ENCODE results near the gene EP400. TPM values are rescaled to one million over a fixed set of nuclear protein-coding genes. Genes with fewer than 3 reads are reported as not detected.

The EP400 gene
- total and polyA plus RNA-seq, 7 donors, result 8.0 to 24.5 (median 18.4) TPM

GRCh38 chr12:131918311-131919050 lies 31.3 kb upstream of the EP400 start:
- Histone ChIP-seq H3K27ac (no peak overlapping the region), H3K27me3 (ENCODE audit: insufficient read depth in 3 of 3, low read length in 2 of 3) (no peaks in the 10 kb centered on the region), H3K4me3 (no peak overlapping the region), H3K36me3 (ENCODE audit: insufficient read depth in 1 of 2, low read depth in 1 of 2) (peaks cover 0 to 83% of the 10 kb centered on the region in 2 donors), H3K4me1 (no peaks in the 10 kb centered on the region), H3K9me3 (no peaks in the 10 kb centered on the region)
- TF ChIP-seq, protein P1, sequence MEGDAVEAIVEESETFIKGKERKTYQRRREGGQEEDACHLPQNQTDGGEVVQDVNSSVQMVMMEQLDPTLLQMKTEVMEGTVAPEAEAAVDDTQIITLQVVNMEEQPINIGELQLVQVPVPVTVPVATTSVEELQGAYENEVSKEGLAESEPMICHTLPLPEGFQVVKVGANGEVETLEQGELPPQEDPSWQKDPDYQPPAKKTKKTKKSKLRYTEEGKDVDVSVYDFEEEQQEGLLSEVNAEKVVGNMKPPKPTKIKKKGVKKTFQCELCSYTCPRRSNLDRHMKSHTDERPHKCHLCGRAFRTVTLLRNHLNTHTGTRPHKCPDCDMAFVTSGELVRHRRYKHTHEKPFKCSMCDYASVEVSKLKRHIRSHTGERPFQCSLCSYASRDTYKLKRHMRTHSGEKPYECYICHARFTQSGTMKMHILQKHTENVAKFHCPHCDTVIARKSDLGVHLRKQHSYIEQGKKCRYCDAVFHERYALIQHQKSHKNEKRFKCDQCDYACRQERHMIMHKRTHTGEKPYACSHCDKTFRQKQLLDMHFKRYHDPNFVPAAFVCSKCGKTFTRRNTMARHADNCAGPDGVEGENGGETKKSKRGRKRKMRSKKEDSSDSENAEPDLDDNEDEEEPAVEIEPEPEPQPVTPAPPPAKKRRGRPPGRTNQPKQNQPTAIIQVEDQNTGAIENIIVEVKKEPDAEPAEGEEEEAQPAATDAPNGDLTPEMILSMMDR (IDR thresholded peaks at IDR 0.05), result no peak
- intact Hi-C loops (cut with DNase I), result no loop called here
- WGBS, 3 donors, result 86 to 90% (median 89%) methylated on average over 16 to 20 of the region's 20 CpGs
- peak in 1 of 2 donors; percentile 8 for DNase-seq
- peak in 2 of 4 donors; percentile 22 to 32 for ATAC-seq

- DNase-seq (no peak), ATAC-seq (no peak)
- intact Hi-C loops (cut with DNase I), result no loop called here
- H3K4me3 ChIP-seq, result no peak overlapping the region
- TF ChIP-seq, protein P1 (IDR thresholded peaks at IDR 0.05), result no peak
- H3K27ac ChIP-seq, result no peak overlapping the region
- no peaks in the 10 kb centered on the region for H3K27me3 ChIP-seq (ENCODE audit: insufficient read depth in 3 of 3, low read length in 2 of 3)
- H3K9me3 ChIP-seq, result no peaks in the 10 kb centered on the region
- H3K36me3 ChIP-seq (ENCODE audit: insufficient read depth in 1 of 2, low read depth in 1 of 2), result peaks cover 0 to 78% of the 10 kb centered on the region in 2 donors
- 87 to 91% (median 91%) methylated on average over 17 to 19 of the region's 19 CpGs for WGBS, 3 donors
- H3K4me1 ChIP-seq, result no peaks in the 10 kb centered on the region
Measured at GRCh38 chr12:131919051-131919347, 30.7 kb upstream of the EP400 start.

DNA sequence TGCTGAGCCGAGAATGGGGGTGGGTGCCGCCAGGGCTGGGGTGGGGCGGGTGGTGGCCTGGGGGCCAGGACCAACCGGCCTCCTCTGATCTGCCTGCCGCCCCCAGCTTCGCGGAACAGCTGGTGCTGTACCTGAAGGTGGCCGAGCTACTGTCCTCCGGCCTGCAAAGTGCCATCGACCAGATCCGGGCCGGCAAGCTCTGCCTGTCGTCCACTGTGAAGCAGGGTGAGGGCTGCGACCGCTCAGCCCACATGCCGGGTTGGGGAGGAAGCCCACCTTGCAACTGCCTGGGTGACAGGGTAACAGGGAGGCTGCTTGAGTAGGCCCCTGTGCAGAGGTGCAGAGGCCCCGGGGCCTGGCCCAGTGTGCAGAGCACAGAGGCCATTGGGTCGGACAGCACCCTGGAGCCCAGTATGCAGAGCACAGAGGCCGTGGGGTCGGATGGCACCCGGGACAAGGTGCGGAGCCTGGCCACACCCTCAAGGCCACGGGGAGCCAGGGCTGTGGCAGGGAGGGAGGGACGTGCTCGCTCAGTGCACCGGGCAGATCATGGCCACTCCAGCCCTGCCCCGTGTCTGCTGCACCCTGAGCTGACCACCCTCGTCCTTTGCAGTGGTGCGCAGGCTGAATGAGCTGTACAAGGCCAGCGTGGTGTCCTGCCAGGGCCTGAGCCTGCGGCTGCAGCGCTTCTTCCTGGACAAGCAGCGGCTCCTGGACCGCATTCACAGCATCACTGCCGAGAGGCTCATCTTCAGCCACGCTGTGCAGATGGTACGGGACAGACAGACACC lies 30.2 kb upstream of the EP400 start:
- Histone ChIP-seq H3K36me3 (ENCODE audit: insufficient read depth in 1 of 2, low read depth in 1 of 2) (peaks cover 0 to 72% of the 10 kb centered on the region in 2 donors), H3K9me3 (no peaks in the 10 kb centered on the region), H3K27me3 (ENCODE audit: insufficient read depth in 3 of 3, low read length in 2 of 3) (no peaks in the 10 kb centered on the region), H3K4me1 (peaks cover 4% of the 10 kb centered on the region), H3K27ac (no peak overlapping the region), H3K4me3 (no peak overlapping the region)
- intact Hi-C loops (cut with DNase I), result loop anchor here in 1 of 2 donors (5.0 kb wide), 1 partner anchor 67 kb away; no protein-coding TSS in a partner anchor
- no peak for ATAC-seq
- 84 to 87% (median 86%) methylated on average over 34 to 37 of the region's 37 CpGs for WGBS, 3 donors
- DNase-seq, result peak; percentile 11 to 48
- TF ChIP-seq, protein P1 (IDR thresholded peaks at IDR 0.05), result no peak

DNA sequence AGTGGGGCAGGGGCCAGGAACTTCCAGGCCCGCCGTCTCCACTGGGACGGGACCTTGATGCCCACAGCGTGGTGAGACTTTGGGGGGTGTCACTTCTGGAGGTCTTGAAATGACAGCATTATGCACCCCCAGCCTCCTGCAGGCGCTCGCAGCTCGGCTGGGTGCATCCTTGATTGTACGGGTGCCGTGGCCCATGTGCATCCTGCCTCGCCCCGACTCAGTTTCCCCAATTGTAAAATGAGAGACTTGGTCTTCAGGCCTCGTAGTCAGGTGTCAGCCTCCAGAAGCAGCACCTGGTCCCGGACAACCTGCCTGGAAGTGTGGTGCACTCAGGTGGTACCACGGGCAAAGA lies 29.6 kb upstream of the EP400 start:
- peak in 1 of 2 donors; percentile 7 for DNase-seq
- TF ChIP-seq, protein P1 (IDR thresholded peaks at IDR 0.05), result no peak
- Histone ChIP-seq H3K27ac (no peak overlapping the region), H3K4me1 (peaks cover 5% of the 10 kb centered on the region), H3K9me3 (no peaks in the 10 kb centered on the region), H3K36me3 (ENCODE audit: insufficient read depth in 1 of 2, low read depth in 1 of 2) (peaks cover 0 to 66% of the 10 kb centered on the region in 2 donors), H3K27me3 (ENCODE audit: insufficient read depth in 3 of 3, low read length in 2 of 3) (no peaks in the 10 kb centered on the region), H3K4me3 (no peak overlapping the region)
- no peak for ATAC-seq
- WGBS, 3 donors, result 91 to 96% (median 94%) methylated on average over 14 of the region's 14 CpGs
- intact Hi-C loops (cut with DNase I), result loop anchor here in 1 of 2 donors (5.0 kb wide), 1 partner anchor 68 kb away; no protein-coding TSS in a partner anchor
